ENCODE data around the gene STUB1.

The STUB1 gene

DNA sequence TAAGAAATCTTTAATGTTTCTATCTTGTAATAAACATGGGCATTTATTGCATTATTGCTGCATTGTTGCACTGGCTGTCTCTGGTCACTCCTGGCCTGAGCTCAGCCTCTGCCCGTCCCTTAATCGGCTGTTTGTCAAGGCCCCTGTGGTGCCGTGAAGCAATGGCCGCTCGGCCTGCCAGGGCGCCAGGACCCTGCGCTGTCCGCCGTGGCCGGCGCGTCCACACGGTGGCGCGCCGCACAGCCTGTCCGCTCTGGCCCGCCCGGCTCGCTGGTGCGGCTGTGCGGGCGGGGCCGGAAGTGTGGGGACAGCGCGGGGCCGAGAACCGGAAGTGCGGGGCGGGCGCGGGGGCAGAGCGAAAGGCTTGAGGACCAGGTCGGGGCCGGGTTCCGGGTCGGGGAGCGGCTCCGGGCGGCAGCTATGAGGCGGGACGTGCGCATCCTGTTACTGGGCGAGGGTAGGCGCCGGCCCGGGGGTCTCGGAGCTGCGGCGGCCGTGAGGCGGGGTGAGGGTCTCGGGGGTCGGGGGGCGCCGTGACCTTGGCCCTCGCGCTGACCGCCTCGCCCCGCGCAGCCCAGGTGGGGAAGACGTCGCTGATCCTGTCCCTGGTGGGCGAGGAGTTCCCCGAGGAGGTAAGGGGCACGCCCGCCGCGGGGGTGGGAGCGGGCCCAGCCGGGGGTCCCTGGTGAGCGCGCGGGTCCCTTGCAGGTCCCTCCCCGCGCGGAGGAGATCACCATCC, 12.3 kb upstream of the STUB1 start, which contains the start of gene RHOT2:
TSS of gene RHOT2 (plus strand) at position 353 of the 739 bp plus-strand sequence. CDS start at position 421, 68 bp downstream.
- DNase-seq, result peak; percentile 82

- no peak for DNase-seq
Measured at GRCh38 chr16:668519-669171, 11.6 kb upstream of the STUB1 start.

DNA sequence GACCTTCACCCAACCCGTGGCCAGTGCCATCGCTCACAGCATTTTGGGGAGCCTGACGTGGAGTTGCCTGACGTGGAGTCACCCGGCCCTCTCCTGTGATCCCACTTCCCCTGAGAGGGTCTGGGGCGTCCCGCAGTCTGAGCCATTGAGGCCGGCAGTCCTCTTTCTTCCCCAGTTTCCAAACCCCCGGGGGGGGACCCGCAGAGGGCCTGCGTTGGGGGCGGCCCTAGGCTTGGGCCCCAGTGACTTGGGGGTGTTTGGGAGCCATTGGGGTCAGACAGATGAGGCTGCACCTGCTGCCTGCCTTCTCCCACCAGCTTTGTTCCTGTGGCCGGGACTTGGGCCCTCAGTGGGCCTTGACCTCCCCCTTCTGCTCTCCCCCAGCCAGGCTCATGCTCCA, 10.5 kb upstream of the STUB1 start:
- DNase-seq, result no peak

DNA sequence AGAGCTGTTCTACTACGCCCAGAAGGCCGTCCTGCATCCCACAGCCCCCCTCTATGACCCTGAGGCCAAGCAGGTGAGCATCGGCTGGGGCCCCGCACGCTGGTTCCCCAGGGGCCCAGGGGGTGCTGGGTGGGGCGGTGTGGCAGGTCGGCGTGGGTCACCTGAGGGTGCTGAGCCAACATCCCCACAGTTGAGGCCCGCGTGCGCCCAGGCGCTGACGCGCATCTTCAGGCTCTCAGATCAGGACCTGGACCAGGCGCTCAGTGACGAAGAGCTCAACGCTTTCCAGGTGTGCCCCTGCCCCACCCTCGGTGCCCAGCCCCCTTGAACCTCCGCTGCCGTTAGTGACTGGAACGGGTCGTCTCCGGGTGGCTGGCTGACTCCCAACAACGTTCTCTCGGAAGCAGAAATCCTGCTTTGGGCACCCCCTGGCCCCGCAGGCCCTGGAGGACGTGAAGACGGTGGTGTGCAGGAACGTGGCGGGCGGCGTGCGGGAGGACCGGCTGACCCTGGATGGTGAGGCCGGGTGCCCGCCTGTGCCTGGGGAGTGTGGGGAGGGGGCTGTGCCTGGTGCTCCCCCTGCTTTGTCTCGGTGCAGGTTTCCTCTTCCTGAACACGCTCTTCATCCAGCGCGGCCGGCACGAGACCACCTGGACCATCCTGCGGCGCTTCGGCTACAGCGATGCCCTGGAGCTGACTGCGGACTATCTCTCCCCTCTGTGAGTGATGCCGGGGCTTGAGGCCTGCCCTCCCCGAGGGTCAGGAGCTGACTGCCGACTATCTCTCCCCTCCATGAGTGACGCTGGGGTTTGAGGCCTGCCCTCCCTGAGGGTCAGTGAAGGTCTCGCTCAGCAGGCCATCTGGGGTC, 9.5 kb upstream of the STUB1 start:
- DNase-seq, result no peak

DNA sequence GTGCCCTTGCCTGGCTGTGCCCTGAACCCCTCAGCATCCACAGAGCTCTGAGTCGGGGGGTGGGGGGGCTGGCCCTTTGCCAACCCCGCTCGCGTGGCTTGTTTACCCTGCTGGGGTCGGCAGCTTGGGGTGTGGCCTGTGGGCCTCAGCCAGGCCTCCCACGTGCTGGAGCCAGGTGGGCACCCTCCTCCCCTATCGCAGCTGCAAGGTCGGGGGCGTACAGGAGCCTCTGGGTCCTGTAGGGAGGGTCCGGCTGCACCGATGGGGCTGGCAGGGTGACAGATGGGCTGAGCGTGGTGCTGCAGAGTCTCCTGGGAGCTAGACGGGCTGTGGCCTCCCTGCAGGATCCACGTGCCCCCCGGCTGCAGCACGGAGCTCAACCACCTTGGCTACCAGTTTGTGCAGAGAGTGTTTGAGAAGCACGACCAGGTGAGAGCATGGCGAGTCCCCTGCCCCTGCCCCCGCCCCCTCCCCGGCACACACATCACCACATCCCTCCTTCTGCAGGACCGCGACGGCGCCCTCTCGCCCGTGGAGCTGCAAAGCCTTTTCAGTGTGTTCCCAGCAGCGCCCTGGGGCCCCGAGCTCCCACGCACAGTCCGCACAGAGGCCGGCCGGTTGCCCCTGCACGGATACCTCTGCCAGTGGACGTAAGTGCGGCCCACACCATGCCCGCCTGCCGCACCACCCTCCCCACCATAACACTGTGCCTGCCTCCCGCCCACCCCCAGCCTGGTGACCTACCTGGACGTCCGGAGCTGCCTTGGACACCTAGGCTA, 8.7 kb upstream of the STUB1 start:
- DNase-seq, result no peak

- DNase-seq, result no peak
Measured at GRCh38 chr16:672371-672770, 7.8 kb upstream of the STUB1 start.

- DNase-seq, result no peak
Measured at GRCh38 chr16:672851-673250, 7.4 kb upstream of the STUB1 start.

DNA sequence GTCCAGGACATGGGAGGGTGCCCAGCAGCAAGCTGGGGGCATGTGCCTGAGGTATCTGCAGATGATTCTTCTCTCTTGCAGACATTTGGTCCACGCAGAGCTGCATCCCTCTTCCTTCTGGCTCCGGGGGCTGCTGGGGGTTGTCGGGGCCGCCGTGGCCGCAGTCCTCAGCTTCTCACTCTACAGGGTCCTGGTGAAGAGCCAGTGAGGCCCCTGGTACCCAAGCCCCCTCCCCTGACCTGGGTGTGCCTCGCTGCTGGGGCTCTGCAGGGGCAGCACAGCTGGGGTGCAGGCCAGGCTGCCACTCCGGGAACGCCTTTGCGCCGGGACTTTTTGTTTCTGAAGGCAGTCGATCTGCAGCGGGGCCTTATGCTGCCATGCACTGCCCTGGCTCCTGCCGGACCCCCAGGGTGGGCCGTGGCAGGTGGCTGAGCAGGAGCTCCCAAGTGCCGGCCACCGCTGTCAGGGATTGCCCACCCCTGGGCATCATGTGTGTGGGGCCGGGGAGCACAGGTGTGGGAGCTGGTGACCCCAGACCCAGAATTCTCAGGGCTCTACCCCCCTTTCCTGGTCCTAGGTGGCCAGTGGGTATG, 6.7 kb upstream of the STUB1 start:
- no peak for DNase-seq

GRCh38 chr16:674214-674881, 5.9 kb upstream of the STUB1 start:
- no peak for DNase-seq

DNA sequence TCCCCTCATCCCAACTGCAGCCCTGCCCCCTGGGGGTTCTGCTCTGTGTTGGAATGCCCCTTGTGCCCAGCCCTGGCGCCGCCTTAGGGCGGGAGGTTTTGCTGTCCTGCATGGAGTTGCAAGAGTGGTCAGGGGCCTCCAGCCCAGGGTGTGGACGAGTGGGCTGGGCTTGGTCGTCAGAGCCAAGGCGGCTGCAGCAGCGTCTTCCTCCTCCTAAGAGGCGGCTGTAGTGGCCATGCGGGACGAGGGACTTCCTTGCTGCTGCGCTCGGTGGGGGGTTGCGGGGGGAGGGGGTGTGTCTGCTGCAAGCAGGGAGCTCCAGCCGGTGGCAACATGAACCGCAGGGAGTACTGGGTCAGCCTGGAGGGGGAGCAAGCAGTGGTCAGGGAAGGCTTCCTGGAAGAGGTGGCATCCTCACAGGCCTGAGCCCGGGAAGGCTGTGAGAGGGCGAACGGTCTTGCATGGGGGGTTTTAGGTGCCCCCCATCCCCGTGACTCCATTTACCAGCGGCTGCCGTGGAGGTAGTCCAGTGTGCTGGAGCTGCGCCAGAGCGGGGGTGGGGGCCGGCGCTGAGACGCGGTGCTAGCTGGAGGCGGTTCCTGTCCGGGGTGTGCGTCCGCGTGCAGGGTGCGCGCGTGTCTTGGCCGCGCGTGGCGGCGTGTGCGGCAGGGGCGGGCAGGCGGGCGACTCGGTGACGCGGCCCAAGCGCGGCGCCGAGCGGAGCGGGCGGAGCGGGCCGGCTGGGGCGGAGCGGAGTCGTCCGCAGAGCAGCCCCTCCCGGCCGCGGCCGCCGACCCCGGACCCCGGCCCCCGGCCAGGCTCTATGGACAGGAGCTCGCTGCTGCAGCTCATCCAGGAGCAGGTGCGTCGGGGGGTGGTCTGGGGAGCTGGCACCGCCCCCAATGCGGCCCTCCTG, 5.0 kb upstream of the STUB1 start, which contains the start of gene RHBDL1:
TSS of gene RHBDL1 (plus strand) at position 704 of the 916 bp plus-strand sequence. CDS start at position 824, 120 bp downstream.
- peak; percentile 68 for DNase-seq

GRCh38 chr16:675884-676564, 4.2 kb upstream of the STUB1 start:
- no peak for DNase-seq

GRCh38 chr16:676565-676902, 3.7 kb upstream of the STUB1 start:
- DNase-seq, result no peak

DNA sequence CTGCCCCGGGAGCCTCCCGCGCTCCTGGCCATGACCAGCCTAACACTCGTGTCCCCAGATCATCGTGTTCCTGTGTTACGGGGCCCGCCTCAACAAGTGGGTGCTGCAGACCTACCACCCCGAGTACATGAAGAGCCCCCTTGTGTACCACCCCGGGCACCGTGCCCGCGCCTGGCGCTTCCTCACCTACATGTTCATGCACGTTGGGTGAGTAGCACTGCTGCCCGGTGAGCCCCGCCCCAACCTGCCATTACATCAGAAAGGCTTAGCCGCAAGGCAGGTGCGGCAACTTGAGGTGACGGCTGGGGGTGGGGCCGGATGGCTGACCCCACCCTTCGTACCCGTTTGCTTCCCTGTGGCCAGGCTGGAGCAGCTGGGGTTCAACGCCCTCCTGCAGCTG, 3.3 kb upstream of the STUB1 start:
- DNase-seq, result no peak

DNA sequence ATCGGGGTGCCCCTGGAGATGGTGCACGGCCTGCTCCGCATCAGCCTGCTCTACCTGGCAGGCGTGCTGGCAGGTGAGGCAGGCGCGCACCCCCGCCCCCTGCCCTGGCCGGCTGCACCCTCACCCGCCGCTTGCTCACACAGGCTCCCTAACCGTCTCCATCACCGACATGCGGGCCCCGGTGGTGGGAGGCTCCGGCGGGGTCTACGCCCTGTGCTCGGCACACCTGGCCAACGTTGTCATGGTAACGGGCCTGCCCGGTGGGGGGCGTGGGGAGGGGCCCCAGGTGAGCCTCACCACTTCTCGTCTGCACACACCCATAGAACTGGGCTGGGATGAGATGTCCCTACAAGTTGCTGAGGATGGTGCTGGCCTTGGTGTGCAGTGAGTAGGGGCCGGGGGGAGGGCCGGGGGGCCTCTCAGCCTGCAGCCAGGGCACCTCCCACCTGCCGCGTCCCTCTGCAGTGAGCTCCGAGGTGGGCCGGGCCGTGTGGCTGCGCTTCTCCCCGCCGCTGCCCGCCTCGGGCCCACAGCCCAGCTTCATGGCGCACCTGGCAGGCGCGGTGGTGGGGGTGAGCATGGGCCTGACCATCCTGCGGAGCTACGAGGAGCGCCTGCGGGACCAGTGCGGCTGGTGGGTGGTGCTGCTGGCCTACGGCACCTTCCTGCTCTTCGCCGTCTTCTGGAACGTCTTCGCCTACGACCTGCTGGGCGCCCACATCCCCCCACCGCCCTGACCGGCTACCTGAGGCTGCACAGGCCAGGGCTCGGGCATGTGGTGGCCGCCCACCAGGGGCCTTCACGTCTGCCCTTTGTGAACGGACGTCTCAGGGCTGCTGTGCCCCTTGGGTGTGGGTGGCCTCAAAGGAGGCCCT, 2.7 kb upstream of the STUB1 start:
- DNase-seq, result no peak

DNA sequence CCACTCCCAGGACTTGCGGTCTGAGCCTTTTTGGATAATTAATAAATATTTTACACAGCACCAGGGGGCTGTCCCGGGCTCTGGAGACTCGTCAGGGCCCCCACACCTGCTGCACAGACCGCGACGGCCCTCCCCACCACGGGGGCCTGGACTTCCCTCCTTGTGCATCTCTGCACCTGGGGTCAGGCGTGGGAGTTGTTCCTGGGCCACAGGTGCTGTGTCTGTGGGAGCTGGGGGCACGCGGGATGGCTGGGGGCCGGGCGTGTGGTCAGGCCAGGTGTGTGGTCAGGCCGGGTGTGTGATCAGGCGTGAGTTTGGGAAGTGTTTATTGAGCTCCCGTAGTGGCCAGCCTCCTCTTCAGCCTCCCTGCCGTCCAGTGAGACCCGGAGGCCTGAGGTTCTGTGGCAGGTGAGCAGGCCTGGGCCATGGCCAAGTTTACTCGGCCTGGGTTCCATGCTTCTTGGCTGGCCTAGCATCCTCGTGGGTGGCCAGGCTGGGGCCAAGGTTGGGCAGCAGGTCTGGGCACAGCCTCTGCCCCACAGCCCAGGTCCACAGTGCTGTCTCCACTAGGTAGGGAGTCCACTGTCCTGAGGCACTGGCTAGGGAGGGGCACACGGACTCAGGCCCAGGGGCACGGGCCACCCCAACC, 1.9 kb upstream of the STUB1 start:
- no peak for DNase-seq

DNA sequence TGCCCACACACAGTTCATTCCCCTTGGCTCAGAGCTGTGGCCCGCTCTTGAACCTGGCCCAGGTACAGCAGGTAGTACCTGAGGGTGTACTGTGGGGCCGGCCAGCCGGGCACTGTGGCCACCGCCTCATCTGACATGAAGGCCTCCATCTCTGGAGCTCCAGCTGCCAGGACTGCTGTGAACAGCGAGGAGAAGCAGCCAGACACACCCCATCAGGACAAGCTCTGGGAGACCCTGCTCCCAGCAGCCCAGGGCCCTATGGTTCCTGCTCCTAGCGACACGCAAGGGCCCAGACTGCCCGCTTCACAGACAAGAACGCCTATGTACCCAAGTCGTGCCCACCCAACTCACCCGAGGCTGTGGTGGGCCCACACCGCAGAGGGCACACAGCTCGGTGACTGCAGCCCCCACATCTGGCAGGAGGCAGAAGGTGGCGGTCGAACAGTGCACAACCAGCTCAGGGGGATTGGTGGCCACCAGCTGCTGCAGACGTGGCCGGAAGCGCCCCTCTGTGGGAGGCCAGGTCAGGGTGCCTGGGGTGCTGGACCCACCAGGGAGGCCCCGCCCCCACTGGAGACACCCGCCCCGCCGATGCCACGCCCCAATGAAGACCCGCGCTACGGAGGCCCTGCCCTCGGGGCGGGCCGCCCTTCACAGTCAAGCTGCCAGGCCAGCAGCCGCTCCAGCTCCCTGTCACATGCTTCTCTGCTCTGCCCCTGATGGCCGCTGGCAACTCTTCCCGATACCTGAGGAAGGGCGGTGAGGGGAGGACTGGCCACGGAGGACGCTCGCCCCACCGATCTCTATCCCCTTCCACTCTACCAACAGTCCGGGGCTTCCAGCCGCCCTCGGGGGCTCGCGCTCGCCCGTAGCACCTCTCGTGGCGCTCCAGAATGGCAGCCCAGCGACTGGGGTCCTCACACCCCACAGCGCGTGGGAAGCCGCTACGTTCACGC, 1.1 kb upstream of the STUB1 start:
- DNase-seq, result peak; percentile 45

DNA sequence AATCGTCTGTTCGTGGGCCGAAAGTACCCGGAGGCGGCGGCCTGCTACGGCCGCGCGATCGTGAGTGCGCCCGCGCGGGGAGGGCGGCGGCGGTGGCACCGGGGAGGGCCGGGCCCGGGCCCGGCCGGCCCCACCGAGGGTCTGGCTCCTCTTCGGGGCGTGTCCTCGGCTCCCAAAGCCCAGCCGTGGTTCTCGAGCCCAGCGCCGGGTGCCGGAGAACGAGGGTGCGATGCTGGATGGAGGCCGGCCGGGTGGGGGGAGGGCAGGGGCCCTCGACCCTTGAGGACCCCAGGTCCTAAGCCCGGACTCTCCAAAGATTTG, 375 bp downstream of the STUB1 start:
- DNase-seq, result no peak

All from MV-4-11 (cell line).